Natural killer cell (primary cell): ENCODE results near the gene CHST8. TPM values are rescaled to one million over a fixed set of nuclear protein-coding genes. Genes with fewer than 3 reads are reported as not detected.

Experiments used
- ATAC-seq, 3 donors: fragments of 150-1000 bp in 2 of 3; fragments of 200-7000 bp in 1 of 3; cut with Tn5 transposase; 1 replicate in 1 of 3; 2 replicates in 2 of 3; pipeline ENCODE4 v1.10.0; 2021; ENCODE audit warnings: mild to moderate bottlenecking in 2 of 3, moderate library complexity in 2 of 3
- DNase-seq, 2 donors: peaks; one replicate each; pipeline versions ENCODE4 v3.0.0 to v3.0.0-alpha.2; 2013 to 2021; ENCODE audit warnings: mixed read lengths in 1 of 2
- H3K27ac ChIP-seq: one replicate; pipeline ENCODE4 v1.5.1; 2013; ENCODE audit warnings: mild to moderate bottlenecking, low read length
- H3K27me3 ChIP-seq: one replicate; pipeline ENCODE4 v1.6.1; 2013; ENCODE audit warnings: low read length; ENCODE audit not compliant: control insufficient read depth, insufficient read depth
- H3K36me3 ChIP-seq: one replicate; pipeline ENCODE4 v1.6.1; 2013; ENCODE audit warnings: low read length; ENCODE audit not compliant: control insufficient read depth, insufficient read depth
- H3K4me1 ChIP-seq: one replicate; pipeline ENCODE4 v1.6.1; 2013; ENCODE audit warnings: low read length; ENCODE audit not compliant: control insufficient read depth, insufficient read depth
- H3K4me3 ChIP-seq: one replicate; pipeline ENCODE4 v1.5.1; 2013; ENCODE audit warnings: low read length
- H3K9me3 ChIP-seq: one replicate; pipeline ENCODE4 v1.6.1; 2013; ENCODE audit warnings: low read length; ENCODE audit not compliant: control insufficient read depth, insufficient read depth
- H3K27ac Mint-ChIP-seq, 2 donors: one replicate each; pipeline ENCODE4 v1.8.0; 2022; ENCODE audit warnings: mild to moderate bottlenecking in 2 of 2, mixed read lengths in 2 of 2, moderate library complexity in 1 of 2
- H3K27me3 Mint-ChIP-seq, 2 donors: one replicate each; pipeline ENCODE4 v1.8.0; 2022; ENCODE audit warnings: low read depth in 2 of 2, mixed read lengths in 2 of 2
- H3K36me3 Mint-ChIP-seq: one replicate; pipeline ENCODE4 v1.8.0; 2022; ENCODE audit warnings: mixed read lengths
- H3K4me1 Mint-ChIP-seq, 2 donors: one replicate each; pipeline ENCODE4 v1.8.0; 2022; ENCODE audit warnings: mixed read lengths in 2 of 2
- H3K4me3 Mint-ChIP-seq: one replicate; pipeline ENCODE4 v1.8.0; 2022; ENCODE audit warnings: mild to moderate bottlenecking, moderate library complexity, mixed read lengths
- H3K9me3 Mint-ChIP-seq, 2 donors: one replicate each; pipeline ENCODE4 v1.8.0; 2022; ENCODE audit warnings: mixed read lengths in 2 of 2
- WGBS: methylation state at CpG from one replicate; pipeline ENCODE4 v1.1.7; 2013; ENCODE audit warnings: missing lambda C conversion rate; ENCODE audit not compliant: insufficient coverage; 5-methylcytosine and 5-hydroxymethylcytosine counted together
- intact Hi-C: fragments of 100-400 bp; cut with micrococcal nuclease; formaldehyde crosslinking; loops from one replicate; pipeline ENCODE4 v1.14.2; 2022
- total RNA-seq, 4 donors: library from RNA; stranded (reverse); fragments of 120-200 nt in 1 of 4; gene quantifications; one replicate each; pipeline versions ENCODE4 v1.2.3 to v1.2.4, GENCODE V29; 2013 to 2022
- TF ChIP-seq, protein P1 (sequence below): fragments of 200-600 bp; IDR thresholded peaks from one replicate; pipeline ENCODE4 v1.8.0; 2022; ENCODE audit warnings: antibody characterized with exemption

The CHST8 gene
- total RNA-seq, 3 donors from 2014 or later (not counting 1 experiment from before 2014, with no cell fraction given), result not detected

DNA sequence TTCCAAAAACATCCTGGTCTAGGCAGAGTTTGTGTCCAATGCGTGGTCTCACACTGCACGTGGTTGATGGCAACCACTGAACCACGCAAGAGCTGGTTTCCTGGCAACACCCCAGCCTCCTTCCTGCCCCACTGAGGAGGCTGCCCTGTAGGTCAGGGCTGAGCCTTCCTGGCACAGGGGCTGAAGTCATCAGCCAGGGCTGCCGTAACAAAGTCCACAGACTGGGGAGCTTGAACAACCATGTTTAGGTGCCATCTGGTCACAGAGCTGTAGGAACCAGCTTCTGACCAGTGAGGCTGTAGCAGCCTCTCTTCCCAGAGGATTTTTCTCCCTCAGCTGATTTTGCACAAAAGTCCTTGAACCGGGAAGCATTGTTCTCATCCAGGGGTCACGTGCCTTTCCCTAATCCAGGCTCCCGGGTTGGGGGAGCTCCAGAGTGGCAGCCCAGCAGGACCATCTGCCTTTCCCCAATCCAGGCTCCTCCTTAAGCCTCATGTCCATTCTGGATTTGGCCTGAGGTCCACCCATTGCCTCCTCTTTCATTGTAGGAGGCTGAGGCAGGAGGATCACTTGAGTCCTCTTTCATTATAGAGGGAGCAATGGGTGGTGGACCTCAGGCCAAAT is 53.9 kb downstream of the CHST8 start:
- H3K36me3 Mint-ChIP-seq, result no peaks in the 10 kb centered on the region
- DNase-seq (no peak), ATAC-seq (no peak)
- Histone ChIP-seq H3K27ac (no peak overlapping the region), H3K4me3 (no peak overlapping the region), H3K9me3 (no peaks in the 10 kb centered on the region), H3K4me1 (no peaks in the 10 kb centered on the region), H3K27me3 (no peaks in the 10 kb centered on the region), H3K36me3 (no peaks in the 10 kb centered on the region)
- TF ChIP-seq, protein P1, sequence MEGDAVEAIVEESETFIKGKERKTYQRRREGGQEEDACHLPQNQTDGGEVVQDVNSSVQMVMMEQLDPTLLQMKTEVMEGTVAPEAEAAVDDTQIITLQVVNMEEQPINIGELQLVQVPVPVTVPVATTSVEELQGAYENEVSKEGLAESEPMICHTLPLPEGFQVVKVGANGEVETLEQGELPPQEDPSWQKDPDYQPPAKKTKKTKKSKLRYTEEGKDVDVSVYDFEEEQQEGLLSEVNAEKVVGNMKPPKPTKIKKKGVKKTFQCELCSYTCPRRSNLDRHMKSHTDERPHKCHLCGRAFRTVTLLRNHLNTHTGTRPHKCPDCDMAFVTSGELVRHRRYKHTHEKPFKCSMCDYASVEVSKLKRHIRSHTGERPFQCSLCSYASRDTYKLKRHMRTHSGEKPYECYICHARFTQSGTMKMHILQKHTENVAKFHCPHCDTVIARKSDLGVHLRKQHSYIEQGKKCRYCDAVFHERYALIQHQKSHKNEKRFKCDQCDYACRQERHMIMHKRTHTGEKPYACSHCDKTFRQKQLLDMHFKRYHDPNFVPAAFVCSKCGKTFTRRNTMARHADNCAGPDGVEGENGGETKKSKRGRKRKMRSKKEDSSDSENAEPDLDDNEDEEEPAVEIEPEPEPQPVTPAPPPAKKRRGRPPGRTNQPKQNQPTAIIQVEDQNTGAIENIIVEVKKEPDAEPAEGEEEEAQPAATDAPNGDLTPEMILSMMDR, result no peak
- H3K27me3 Mint-ChIP-seq, result peaks cover 2 to 9% of the 10 kb centered on the region in 2 donors
- intact Hi-C loops, result no loop called here
- 53% methylated on average over 7 of the region's 7 CpGs for WGBS
- H3K27ac Mint-ChIP-seq, result no peak overlapping the region
- no peaks in the 10 kb centered on the region for H3K9me3 Mint-ChIP-seq
- no peak overlapping the region for H3K4me3 Mint-ChIP-seq
- H3K4me1 Mint-ChIP-seq, result peaks cover 0 to 3% of the 10 kb centered on the region in 2 donors

DNA sequence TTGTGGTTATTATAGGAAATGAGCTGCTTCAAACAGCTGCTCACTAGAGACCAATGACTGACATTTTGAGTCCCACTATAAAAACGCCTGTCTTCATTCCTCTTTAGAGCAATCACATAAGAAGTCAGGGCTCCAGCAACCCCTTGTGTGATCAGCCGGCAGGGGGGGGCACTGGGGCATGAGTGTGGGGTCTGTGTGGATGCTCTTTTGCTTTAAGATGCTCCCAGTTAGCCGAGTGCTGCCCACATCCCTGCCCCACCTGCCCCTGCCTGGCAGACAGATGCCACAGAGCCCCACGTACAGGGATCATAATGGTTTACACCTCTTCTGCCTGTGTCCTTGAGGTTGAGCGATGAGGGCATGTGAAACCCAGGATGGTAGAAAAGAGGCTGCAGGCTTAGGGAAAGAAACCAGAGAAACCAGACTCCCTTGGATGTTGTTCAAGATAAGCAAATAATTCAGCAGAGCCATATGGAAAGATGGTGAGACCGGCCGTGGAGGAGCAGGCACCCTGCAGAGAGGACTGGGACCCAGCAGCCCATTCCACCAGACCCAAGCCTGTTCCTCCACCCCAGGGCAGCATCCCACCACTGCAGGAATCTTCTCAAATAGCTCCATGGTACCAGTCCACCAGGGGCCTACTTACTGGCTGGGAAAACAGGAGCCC is 55.4 kb downstream of the CHST8 start:
- no peak overlapping the region for H3K27ac ChIP-seq

DNA sequence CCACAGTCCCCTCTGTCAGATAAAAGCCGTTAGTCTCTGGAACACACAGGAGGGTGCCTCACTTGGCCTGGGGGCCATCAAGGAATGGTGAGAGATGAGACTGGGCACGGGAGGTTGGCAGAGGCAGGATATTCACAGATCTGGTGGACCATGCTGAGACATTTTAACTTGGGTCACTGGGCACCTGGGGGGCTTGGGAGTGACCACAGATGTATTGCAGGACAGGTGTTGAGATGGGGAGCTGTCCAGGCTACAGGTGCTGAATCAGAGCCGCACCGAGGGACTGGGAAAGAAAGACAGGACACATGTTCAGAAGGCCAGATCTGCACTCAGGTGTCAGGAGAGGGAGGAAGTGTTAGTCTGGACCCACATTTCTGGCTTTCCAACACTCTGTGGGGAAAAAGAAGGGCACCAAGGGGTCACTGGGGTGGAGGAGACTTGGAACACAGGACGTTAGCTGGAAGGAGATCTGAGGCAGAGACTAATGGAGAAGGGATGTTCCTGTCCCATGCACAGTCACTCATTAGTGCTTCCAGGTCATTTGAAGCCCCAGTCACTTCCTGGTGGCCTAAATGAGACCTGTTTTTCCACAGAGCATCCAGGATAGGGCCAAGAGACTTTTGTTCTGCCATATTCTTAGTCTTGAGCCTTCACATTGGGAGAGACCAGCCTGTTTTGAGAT is 56.1 kb downstream of the CHST8 start:
- Mint-ChIP-seq H3K4me1 (peaks cover 0 to 3% of the 10 kb centered on the region in 2 donors), H3K27me3 (peaks cover 0 to 15% of the 10 kb centered on the region in 2 donors), H3K36me3 (no peaks in the 10 kb centered on the region), H3K27ac (no peak overlapping the region), H3K9me3 (no peaks in the 10 kb centered on the region), H3K4me3 (no peak overlapping the region)
- DNase-seq (no peak), ATAC-seq (no peak)
- no peak overlapping the region for H3K4me3 ChIP-seq
- TF ChIP-seq, protein P1, result no peak
- no peaks in the 10 kb centered on the region for H3K9me3 ChIP-seq
- H3K27me3 ChIP-seq, result no peaks in the 10 kb centered on the region
- H3K4me1 ChIP-seq, result no peaks in the 10 kb centered on the region
- H3K27ac ChIP-seq, result no peak overlapping the region
- intact Hi-C loops, result no loop called here
- WGBS, result 63% methylated on average over 5 of the region's 5 CpGs
- no peaks in the 10 kb centered on the region for H3K36me3 ChIP-seq

More for the DNA sequence above, 55.4 kb downstream of the CHST8 start:
- TF ChIP-seq, protein P1, result no peak
- Mint-ChIP-seq H3K4me1 (peaks cover 0 to 3% of the 10 kb centered on the region in 2 donors), H3K27me3 (peaks cover 2 to 9% of the 10 kb centered on the region in 2 donors), H3K36me3 (no peaks in the 10 kb centered on the region), H3K27ac (no peak overlapping the region), H3K4me3 (no peak overlapping the region), H3K9me3 (no peaks in the 10 kb centered on the region)
- Histone ChIP-seq H3K4me3 (no peak overlapping the region), H3K27me3 (no peaks in the 10 kb centered on the region), H3K36me3 (no peaks in the 10 kb centered on the region), H3K9me3 (no peaks in the 10 kb centered on the region), H3K4me1 (no peaks in the 10 kb centered on the region)
- ATAC-seq, result no peak
- DNase-seq, result no peak
- intact Hi-C loops, result no loop called here
- 86% methylated on average over 5 of the region's 7 CpGs for WGBS
